ENCODE measurements around the gene CNOT2.

CNOT2 gene

GRCh38 chr12:70240673-70241072, 2.6 kb upstream of the CNOT2 start:
- Histone ChIP-seq H3K36me3 (ENCODE audit: control insufficient read depth, insufficient read depth, low read length) (no peaks in the 10 kb centered on the region), H3K18ac (ENCODE audit: low read length) (no peak overlapping the region), H3K4me3 (ENCODE audit: low read length) (no peak overlapping the region), H2BK5ac (ENCODE audit: low read length) (no peak overlapping the region), H2AK5ac (ENCODE audit: low read length) (no peak overlapping the region), H3K27me3 (ENCODE audit: insufficient read depth, low read length, poor library complexity) (no peaks in the 10 kb centered on the region), H3K23ac (ENCODE audit: low read length) (no peak overlapping the region), H4K5ac (ENCODE audit: low read length) (no peak overlapping the region), H3K4me1 (ENCODE audit: control insufficient read depth, low read depth, low read length) (no peaks in the 10 kb centered on the region), H3K9ac (ENCODE audit: low read length) (no peak overlapping the region), H3K56ac (ENCODE audit: low read length) (no peak overlapping the region), H4K8ac (ENCODE audit: low read depth, low read length) (no peak overlapping the region), H3K4ac (ENCODE audit: low read depth, low read length) (no peak overlapping the region), H3K27ac (ENCODE audit: low read depth, low read length) (no peak overlapping the region), H2BK120ac (ENCODE audit: low read depth, low read length) (no peak overlapping the region), H3K79me2 (ENCODE audit: control insufficient read depth, insufficient read depth, low read length) (peaks cover 18% of the 10 kb centered on the region), H3K79me1 (ENCODE audit: low read length) (peaks cover 2% of the 10 kb centered on the region), H2BK15ac (replicated peaks; ENCODE audit: low read depth) (no peak overlapping the region), H3K4me2 (ENCODE audit: low read length) (no peak overlapping the region)
- WGBS (ENCODE audit: extremely low coverage, insufficient coverage, low lambda C conversion rate): no CpG with 5 or more reads among the region's 1 CpG
- DNase-seq: no peak

- WGBS (ENCODE audit: extremely low coverage, insufficient coverage, low lambda C conversion rate): no CpG with 5 or more reads among the region's 2 CpGs
- no peaks in the 10 kb centered on the region for H3K36me3 ChIP-seq (ENCODE audit: control insufficient read depth, insufficient read depth, low read length)
- no peak overlapping the region for H3K4ac ChIP-seq (ENCODE audit: low read depth, low read length)
- no peak overlapping the region for H3K18ac ChIP-seq (ENCODE audit: low read length)
- no peak for DNase-seq
- no peak overlapping the region for H3K23ac ChIP-seq (ENCODE audit: low read length)
- H3K56ac ChIP-seq (ENCODE audit: low read length): no peak overlapping the region
- no peak overlapping the region for H2BK120ac ChIP-seq (ENCODE audit: low read depth, low read length)
- no peak overlapping the region for H2BK15ac ChIP-seq (replicated peaks; ENCODE audit: low read depth)
- H4K8ac ChIP-seq (ENCODE audit: low read depth, low read length): no peak overlapping the region
- H3K27ac ChIP-seq (ENCODE audit: low read depth, low read length): no peak overlapping the region
- no peaks in the 10 kb centered on the region for H3K27me3 ChIP-seq (ENCODE audit: insufficient read depth, low read length, poor library complexity)
- H3K4me2 ChIP-seq (ENCODE audit: low read length): peak overlapping the region; percentile 4
- H3K79me1 ChIP-seq (ENCODE audit: low read length): peaks cover 2% of the 10 kb centered on the region
- H4K5ac ChIP-seq (ENCODE audit: low read length): no peak overlapping the region
- no peak overlapping the region for H2AK5ac ChIP-seq (ENCODE audit: low read length)
- no peak overlapping the region for H2BK5ac ChIP-seq (ENCODE audit: low read length)
- peaks cover 26% of the 10 kb centered on the region for H3K79me2 ChIP-seq (ENCODE audit: control insufficient read depth, insufficient read depth, low read length)
- H3K4me3 ChIP-seq (ENCODE audit: low read length): no peak overlapping the region
- peak overlapping the region; percentile 48 for H3K9ac ChIP-seq (ENCODE audit: low read length)
- H3K4me1 ChIP-seq (ENCODE audit: control insufficient read depth, low read depth, low read length): no peaks in the 10 kb centered on the region
Measured at GRCh38 chr12:70241845-70242244, 1.4 kb upstream of the CNOT2 start.

- H3K23ac ChIP-seq (ENCODE audit: low read length): peak overlapping the region; percentile 83
- no peak overlapping the region for H4K8ac ChIP-seq (ENCODE audit: low read depth, low read length)
- H3K56ac ChIP-seq (ENCODE audit: low read length): peak overlapping the region; percentile 99
- H2BK5ac ChIP-seq (ENCODE audit: low read length): peak overlapping the region; percentile 93
- peak overlapping the region; percentile 84 for H3K18ac ChIP-seq (ENCODE audit: low read length)
- H3K9ac ChIP-seq (ENCODE audit: low read length): peak overlapping the region; percentile 99
- H4K5ac ChIP-seq (ENCODE audit: low read length): no peak overlapping the region
- peak overlapping the region; percentile 70 for H2AK5ac ChIP-seq (ENCODE audit: low read length)
- H3K27me3 ChIP-seq (ENCODE audit: insufficient read depth, low read length, poor library complexity): no peaks in the 10 kb centered on the region
- H3K27ac ChIP-seq (ENCODE audit: low read depth, low read length): peak overlapping the region; percentile 88
- peaks cover 44% of the 10 kb centered on the region for H3K79me2 ChIP-seq (ENCODE audit: control insufficient read depth, insufficient read depth, low read length)
- H3K4me2 ChIP-seq (ENCODE audit: low read length): peak overlapping the region; percentile 79
- H3K79me1 ChIP-seq (ENCODE audit: low read length): peaks cover 2% of the 10 kb centered on the region
- WGBS (ENCODE audit: extremely low coverage, insufficient coverage, low lambda C conversion rate): no CpG with 5 or more reads among the region's 70 CpGs
- peak overlapping the region; percentile 94 for H3K4ac ChIP-seq (ENCODE audit: low read depth, low read length)
- peak overlapping the region; percentile 56 for H2BK120ac ChIP-seq (ENCODE audit: low read depth, low read length)
- peaks cover 2% of the 10 kb centered on the region for H3K4me1 ChIP-seq (ENCODE audit: control insufficient read depth, low read depth, low read length)
- peak overlapping the region; percentile 97 for H3K4me3 ChIP-seq (ENCODE audit: low read length)
- no peaks in the 10 kb centered on the region for H3K36me3 ChIP-seq (ENCODE audit: control insufficient read depth, insufficient read depth, low read length)
- H2BK15ac ChIP-seq (replicated peaks; ENCODE audit: low read depth): no peak overlapping the region
- peak; percentile 85 for DNase-seq
Measured at GRCh38 chr12:70243510-70244371, 508 bp downstream of the CNOT2 start.

GRCh38 chr12:70244409-70244808, 1.2 kb downstream of the CNOT2 start:
- Histone ChIP-seq H2BK15ac (replicated peaks; ENCODE audit: low read depth) (no peak overlapping the region), H4K5ac (ENCODE audit: low read length) (no peak overlapping the region), H2BK5ac (ENCODE audit: low read length) (no peak overlapping the region), H3K36me3 (ENCODE audit: control insufficient read depth, insufficient read depth, low read length) (no peaks in the 10 kb centered on the region), H3K79me2 (ENCODE audit: control insufficient read depth, insufficient read depth, low read length) (peaks cover 47% of the 10 kb centered on the region), H2AK5ac (ENCODE audit: low read length) (no peak overlapping the region), H2BK120ac (ENCODE audit: low read depth, low read length) (no peak overlapping the region), H3K27ac (ENCODE audit: low read depth, low read length) (peak overlapping the region; percentile 87), H4K8ac (ENCODE audit: low read depth, low read length) (no peak overlapping the region), H3K79me1 (ENCODE audit: low read length) (peaks cover 2% of the 10 kb centered on the region), H3K9ac (ENCODE audit: low read length) (peak overlapping the region; percentile 99), H3K56ac (ENCODE audit: low read length) (peak overlapping the region; percentile 99), H3K4me1 (ENCODE audit: control insufficient read depth, low read depth, low read length) (peaks cover 2% of the 10 kb centered on the region), H3K4me3 (ENCODE audit: low read length) (peak overlapping the region; percentile 97), H3K18ac (ENCODE audit: low read length) (peak overlapping the region; percentile 84), H3K4ac (ENCODE audit: low read depth, low read length) (no peak overlapping the region), H3K4me2 (ENCODE audit: low read length) (peak overlapping the region; percentile 79), H3K23ac (ENCODE audit: low read length) (no peak overlapping the region), H3K27me3 (ENCODE audit: insufficient read depth, low read length, poor library complexity) (no peaks in the 10 kb centered on the region)
- DNase-seq: no peak
- no CpG with 5 or more reads among the region's 7 CpGs for WGBS (ENCODE audit: extremely low coverage, insufficient coverage, low lambda C conversion rate)

GRCh38 chr12:70245458-70245857, 2.2 kb downstream of the CNOT2 start:
- Histone ChIP-seq H3K4me3 (ENCODE audit: low read length) (no peak overlapping the region), H3K56ac (ENCODE audit: low read length) (no peak overlapping the region), H2AK5ac (ENCODE audit: low read length) (no peak overlapping the region), H2BK120ac (ENCODE audit: low read depth, low read length) (no peak overlapping the region), H4K8ac (ENCODE audit: low read depth, low read length) (no peak overlapping the region), H2BK15ac (replicated peaks; ENCODE audit: low read depth) (no peak overlapping the region), H3K4me1 (ENCODE audit: control insufficient read depth, low read depth, low read length) (peaks cover 2% of the 10 kb centered on the region), H3K18ac (ENCODE audit: low read length) (no peak overlapping the region), H3K4ac (ENCODE audit: low read depth, low read length) (no peak overlapping the region), H2BK5ac (ENCODE audit: low read length) (no peak overlapping the region), H3K23ac (ENCODE audit: low read length) (no peak overlapping the region), H3K27ac (ENCODE audit: low read depth, low read length) (no peak overlapping the region), H3K79me2 (ENCODE audit: control insufficient read depth, insufficient read depth, low read length) (peaks cover 56% of the 10 kb centered on the region), H3K27me3 (ENCODE audit: insufficient read depth, low read length, poor library complexity) (no peaks in the 10 kb centered on the region), H4K5ac (ENCODE audit: low read length) (no peak overlapping the region), H3K36me3 (ENCODE audit: control insufficient read depth, insufficient read depth, low read length) (no peaks in the 10 kb centered on the region), H3K4me2 (ENCODE audit: low read length) (no peak overlapping the region), H3K79me1 (ENCODE audit: low read length) (no peaks in the 10 kb centered on the region), H3K9ac (ENCODE audit: low read length) (no peak overlapping the region)
- DNase-seq: no peak

GRCh38 chr12:70246580-70246979, 3.3 kb downstream of the CNOT2 start:
- Histone ChIP-seq H2BK15ac (replicated peaks; ENCODE audit: low read depth) (no peak overlapping the region), H3K23ac (ENCODE audit: low read length) (no peak overlapping the region), H3K79me1 (ENCODE audit: low read length) (no peaks in the 10 kb centered on the region), H3K27me3 (ENCODE audit: insufficient read depth, low read length, poor library complexity) (no peaks in the 10 kb centered on the region), H3K9ac (ENCODE audit: low read length) (peak overlapping the region; percentile 35), H3K4me1 (ENCODE audit: control insufficient read depth, low read depth, low read length) (peaks cover 6% of the 10 kb centered on the region), H4K8ac (ENCODE audit: low read depth, low read length) (no peak overlapping the region), H3K4me2 (ENCODE audit: low read length) (no peak overlapping the region), H3K56ac (ENCODE audit: low read length) (no peak overlapping the region), H3K4ac (ENCODE audit: low read depth, low read length) (no peak overlapping the region), H3K18ac (ENCODE audit: low read length) (no peak overlapping the region), H3K4me3 (ENCODE audit: low read length) (no peak overlapping the region), H4K5ac (ENCODE audit: low read length) (no peak overlapping the region), H2AK5ac (ENCODE audit: low read length) (no peak overlapping the region), H3K36me3 (ENCODE audit: control insufficient read depth, insufficient read depth, low read length) (no peaks in the 10 kb centered on the region), H2BK120ac (ENCODE audit: low read depth, low read length) (no peak overlapping the region), H3K79me2 (ENCODE audit: control insufficient read depth, insufficient read depth, low read length) (peaks cover 68% of the 10 kb centered on the region), H2BK5ac (ENCODE audit: low read length) (no peak overlapping the region), H3K27ac (ENCODE audit: low read depth, low read length) (no peak overlapping the region)
- no peak for DNase-seq

All from mesendoderm (in vitro differentiated cells).